ENCODE results near the gene ITGB1.

GRCh38 chr10:32938554-32939061, 19.4 kb downstream of the ITGB1 start:
- TF ChIP-seq EZH2 (IDR thresholded peaks at IDR 0.05; ENCODE audit: insufficient read depth, poor library complexity, severe bottlenecking): no peak
- TF ChIP-seq EZH2phosphoT487 (IDR thresholded peaks at IDR 0.05; ENCODE audit: insufficient read depth, low read depth): no peak
